HG03521 (cell line): ENCODE measurements around the gene WDR62.

ENCODE experiments used
- ATAC-seq: cut with Tn5 transposase; IDR thresholded peaks from one replicate; pipeline ENCODE4 v1.9.1; 2021; ENCODE audit warnings: mild to moderate bottlenecking, moderate library complexity; ENCODE audit not compliant: unreplicated experiment

WDR62 gene

DNA sequence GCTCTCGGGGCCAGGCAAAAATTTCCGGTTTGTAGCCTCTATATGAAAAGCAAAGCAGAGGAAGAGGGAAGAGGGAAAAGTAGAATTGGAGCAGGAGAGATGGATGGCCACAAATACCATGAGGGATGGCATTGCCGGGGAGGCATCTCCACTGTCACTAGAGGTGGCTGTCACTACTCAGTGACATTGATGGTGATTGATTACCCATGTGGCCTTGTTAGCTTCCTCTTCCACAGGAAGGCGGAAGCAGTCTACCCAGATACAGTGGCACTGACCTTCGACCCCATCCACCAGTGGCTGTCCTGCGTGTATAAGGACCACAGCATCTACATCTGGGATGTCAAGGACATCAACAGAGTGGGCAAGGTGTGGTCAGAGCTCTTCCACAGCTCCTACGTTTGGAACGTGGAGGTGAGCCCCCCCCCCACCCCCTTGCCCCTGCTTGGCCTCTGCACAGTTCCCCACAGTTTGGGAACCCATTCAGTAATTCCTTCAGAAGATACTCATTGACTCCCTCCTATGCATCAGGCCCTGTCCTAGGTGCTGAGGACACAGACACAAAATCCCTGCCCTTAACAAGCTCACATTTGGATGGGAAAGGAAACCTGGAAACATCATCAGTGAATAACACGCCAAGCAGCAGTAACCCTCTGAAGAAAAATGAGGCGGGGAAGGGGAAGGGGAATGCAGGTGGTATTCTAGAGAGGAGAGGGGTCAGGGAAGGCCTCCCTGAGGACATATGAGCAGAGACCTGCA is 18.6 kb downstream of the WDR62 start:
- ATAC-seq, result no peak

DNA sequence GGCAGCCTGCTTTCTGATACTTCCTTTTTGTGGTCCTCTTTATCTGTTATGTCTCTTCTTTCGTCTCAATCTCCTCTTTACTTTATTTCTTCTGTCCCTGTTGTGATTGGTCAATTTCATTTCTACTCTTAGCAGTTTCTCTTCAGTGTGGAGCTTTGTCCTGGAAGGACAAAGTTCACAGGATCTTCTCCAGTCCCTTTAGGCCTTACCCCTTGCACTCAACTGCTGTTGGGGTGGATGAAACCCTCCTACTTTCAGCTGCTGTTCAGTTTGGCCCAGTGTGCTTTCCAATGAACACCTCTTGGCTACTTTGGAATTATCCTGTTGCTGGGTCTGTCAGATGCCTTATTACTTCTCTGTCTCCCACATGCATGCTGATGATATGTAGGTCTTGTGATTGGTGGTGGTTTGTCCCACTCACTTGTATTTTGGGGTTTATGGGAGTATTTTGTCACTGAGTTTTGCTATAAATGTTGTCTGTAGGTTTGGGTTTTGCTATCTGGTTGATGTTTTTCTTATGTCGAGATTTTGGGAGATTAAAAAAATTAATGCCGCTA is 24.8 kb downstream of the WDR62 start:
- ATAC-seq, result no peak

DNA sequence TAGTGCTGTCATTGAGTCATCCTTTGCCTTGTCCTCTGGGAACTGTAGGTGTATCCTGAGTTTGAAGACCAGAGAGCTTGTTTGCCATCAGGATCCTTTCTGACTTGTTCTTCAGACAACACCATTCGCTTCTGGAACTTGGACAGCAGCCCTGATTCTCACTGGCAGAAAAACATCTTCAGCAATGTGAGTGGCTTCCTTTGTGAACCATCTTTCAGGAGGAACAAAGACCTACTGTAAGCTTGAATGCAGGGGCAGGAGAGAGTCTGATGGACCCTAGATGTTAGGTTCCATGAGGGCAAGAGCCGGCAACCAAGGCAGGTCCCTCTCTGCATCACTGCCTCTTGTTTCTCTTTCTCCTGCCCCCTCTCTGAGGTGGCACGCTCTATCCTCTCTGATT is 26.7 kb downstream of the WDR62 start:
- ATAC-seq, result no peak

GRCh38 chr19:36081894-36082293 is 27.2 kb downstream of the WDR62 start:
- no peak for ATAC-seq

DNA sequence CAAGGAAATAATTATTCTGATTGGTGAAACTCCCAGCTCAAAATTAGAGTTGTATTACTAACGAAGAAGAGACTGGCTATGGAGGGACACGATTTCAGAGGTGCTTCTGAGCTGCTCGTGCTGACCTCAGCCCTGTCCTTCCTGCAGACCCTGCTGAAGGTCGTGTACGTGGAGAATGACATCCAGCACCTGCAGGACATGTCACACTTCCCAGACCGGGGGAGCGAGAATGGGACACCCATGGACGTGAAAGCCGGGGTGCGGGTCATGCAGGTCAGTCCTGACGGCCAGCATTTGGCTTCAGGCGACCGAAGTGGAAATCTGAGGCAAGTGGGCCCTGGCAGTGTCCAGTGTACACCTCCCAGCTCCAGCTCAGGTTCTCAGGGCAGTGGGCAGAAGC is 28.2 kb downstream of the WDR62 start:
- ATAC-seq, result no peak

- ATAC-seq, result no peak
Observed at GRCh38 chr19:36084231-36085009, 29.7 kb downstream of the WDR62 start.

GRCh38 chr19:36086326-36086725 is 31.6 kb downstream of the WDR62 start:
- no peak for ATAC-seq

- no peak for ATAC-seq
Observed at GRCh38 chr19:36089847-36090246, 35.1 kb downstream of the WDR62 start.

- ATAC-seq, result no peak
Observed at GRCh38 chr19:36090910-36091695, 36.4 kb downstream of the WDR62 start.

GRCh38 chr19:36092566-36092965 is 37.9 kb downstream of the WDR62 start:
- no peak for ATAC-seq

- no peak for ATAC-seq
Observed at GRCh38 chr19:36093146-36093662, 38.5 kb downstream of the WDR62 start.

DNA sequence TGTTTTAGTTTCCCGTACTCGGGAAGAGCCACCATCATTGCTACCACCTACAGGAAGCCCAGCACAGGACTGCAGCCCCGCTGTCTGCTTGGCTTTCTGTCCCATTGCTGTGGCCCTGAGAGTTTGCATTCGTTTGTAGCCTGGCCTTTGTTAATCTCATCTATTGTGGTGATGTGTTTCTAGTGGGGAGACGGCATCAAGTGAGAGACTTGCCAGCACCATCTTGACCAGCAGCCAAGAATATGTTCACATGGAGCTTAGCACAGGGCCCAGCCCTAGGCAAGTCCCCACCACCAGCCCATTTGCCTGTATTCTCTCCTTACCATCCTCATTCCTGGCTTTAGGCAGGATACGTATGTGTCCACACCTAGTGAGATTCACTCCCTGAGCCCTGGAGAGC is 39.0 kb downstream of the WDR62 start:
- no peak for ATAC-seq

DNA sequence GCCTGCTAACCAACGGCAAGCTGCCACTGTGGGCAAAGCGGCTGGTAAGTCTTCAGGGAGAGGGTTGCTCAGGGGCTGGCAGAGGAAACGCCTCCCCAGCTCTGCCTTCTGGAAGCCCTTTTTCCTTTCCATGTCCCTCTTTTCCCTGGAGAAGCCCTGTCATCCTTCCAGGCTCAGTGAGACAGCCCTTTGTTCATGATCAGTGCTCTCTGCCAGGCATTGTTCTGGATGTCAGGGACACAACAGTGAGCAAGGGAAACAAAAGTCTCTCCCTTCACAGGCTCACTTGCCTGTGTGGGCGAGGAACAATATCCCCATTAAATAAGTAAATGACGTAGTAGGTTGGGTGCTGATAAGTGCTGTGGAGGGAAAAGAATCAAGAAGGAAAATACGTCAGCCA is 42.3 kb downstream of the WDR62 start:
- no peak for ATAC-seq

- ATAC-seq, result no peak
Observed at GRCh38 chr19:36099166-36099785, 44.6 kb downstream of the WDR62 start.

GRCh38 chr19:36100476-36100875 is 45.8 kb downstream of the WDR62 start:
- ATAC-seq, result no peak

GRCh38 chr19:36101550-36102327 is 47.0 kb downstream of the WDR62 start:
- ATAC-seq, result no peak

DNA sequence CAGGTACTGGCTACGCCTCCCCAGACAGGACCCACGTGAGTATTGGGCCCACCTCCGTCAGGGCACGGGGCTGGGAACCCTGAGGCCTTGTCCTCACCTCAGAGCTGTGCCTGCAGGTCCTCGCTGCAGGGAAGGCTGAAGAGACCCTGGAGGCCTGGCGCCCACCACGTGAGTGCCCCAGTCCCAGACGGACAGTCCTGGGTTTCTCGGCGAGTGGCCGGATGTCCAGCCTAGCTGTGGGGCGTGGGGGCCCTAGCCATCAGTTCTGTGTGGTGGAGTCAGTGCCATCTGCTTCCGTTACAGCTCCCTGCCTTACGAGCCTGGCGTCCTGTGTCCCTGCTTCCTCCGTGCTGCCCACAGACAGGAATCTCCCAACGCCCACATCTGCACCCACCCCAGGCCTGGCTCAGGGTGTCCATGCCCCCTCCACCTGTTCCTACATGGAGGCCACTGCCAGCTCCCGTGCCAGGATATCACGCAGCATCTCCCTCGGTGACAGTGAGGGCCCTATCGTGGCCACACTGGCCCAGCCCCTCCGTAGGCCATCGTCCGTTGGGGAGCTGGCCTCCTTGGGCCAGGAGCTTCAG is 48.4 kb downstream of the WDR62 start:
- ATAC-seq, result no peak

DNA sequence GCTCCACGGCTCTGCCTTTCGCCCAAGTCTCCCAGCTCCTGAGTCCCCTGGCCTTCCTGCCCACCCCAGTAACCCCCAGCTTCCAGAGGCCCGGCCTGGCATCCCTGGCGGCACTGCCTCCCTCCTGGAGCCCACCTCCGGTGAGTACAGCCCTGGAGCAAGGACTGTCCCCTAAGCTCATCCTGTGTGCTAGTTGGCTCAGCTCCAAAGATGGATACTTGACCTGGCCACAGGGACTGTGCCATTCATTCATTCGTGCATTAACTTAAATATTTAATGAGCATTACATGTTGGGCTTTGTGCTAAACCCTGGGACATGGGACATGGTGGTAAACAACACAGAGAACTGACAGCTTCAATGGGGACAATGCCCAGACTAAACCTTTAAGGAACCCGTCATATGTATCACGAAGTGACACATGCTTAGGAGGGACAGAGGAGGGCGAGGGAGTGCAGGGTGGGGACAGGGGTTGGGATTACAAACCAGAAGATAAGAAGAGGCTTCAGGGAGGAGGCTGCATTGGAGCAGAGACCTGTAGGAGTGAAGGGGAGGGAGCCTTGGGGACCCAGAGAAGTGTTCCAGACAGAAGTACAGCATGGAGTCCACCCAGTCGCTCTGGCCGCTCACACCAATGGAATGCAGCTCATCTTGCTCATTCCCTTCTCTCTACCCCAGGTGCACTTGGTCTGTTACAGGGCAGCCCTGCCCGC is 49.3 kb downstream of the WDR62 start:
- ATAC-seq, result no peak

GRCh38 chr19:36106441-36106840 is 51.7 kb downstream of the WDR62 start:
- ATAC-seq, result no peak
